ENCODE results near the gene GABRB1. TPM values are rescaled to one million over a fixed set of nuclear protein-coding genes. Genes with fewer than 3 reads are reported as not detected.
A peak's percentile ranks its signal among the peaks of the same experiment; 100 is the strongest.

Gene GABRB1
- total and polyA plus RNA-seq, 2 experiments from 2014 or later = 2.8 to 5.5 TPM

GRCh38 chr4:47270201-47270888 lies 239.0 kb downstream of the GABRB1 start:
- no peak overlapping the region for H3K27ac ChIP-seq
- 15% methylated on average over 2 of the region's 2 CpGs for WGBS (ENCODE audit: low lambda C conversion rate, missing lambda C conversion rate)
- H4K20me1 ChIP-seq (ENCODE audit: insufficient read depth, poor library complexity, severe bottlenecking) = no peaks in the 10 kb centered on the region
- H3K36me3 ChIP-seq (replicated peaks; ENCODE audit: insufficient read depth, low read depth) = no peaks in the 10 kb centered on the region
- H3K27me3 ChIP-seq = no peaks in the 10 kb centered on the region
- peak overlapping the region; percentile 34 for H3K4me2 ChIP-seq
- TF ChIP-seq CTCF (IDR thresholded peaks at IDR 0.05; ENCODE audit: poor library complexity) (no peak), EZH2 (IDR thresholded peaks at IDR 0.05; ENCODE audit: borderline replicate concordance) (no peak), EZH2phosphoT487 (IDR thresholded peaks at IDR 0.05; ENCODE audit: low read depth, severe bottlenecking, unreplicated experiment) (no peak)
- no peak overlapping the region for H3K4me3 ChIP-seq
- no peaks in the 10 kb centered on the region for H3K9me2 ChIP-seq (replicated peaks; ENCODE audit: insufficient read depth)
- DNase-seq (ENCODE audit: low spot score) = peak; percentile 21
- no peaks in the 10 kb centered on the region for H3K9me3 ChIP-seq (ENCODE audit: low read depth)
- H3K79me2 ChIP-seq = no peaks in the 10 kb centered on the region
- no peak overlapping the region for H2AFZ ChIP-seq
- peaks cover 16% of the 10 kb centered on the region for H3K4me1 ChIP-seq (ENCODE audit: insufficient read depth)

GRCh38 chr4:47271291-47271690 lies 239.9 kb downstream of the GABRB1 start:
- peaks cover 16% of the 10 kb centered on the region for H3K4me1 ChIP-seq (ENCODE audit: insufficient read depth)
- H4K20me1 ChIP-seq (ENCODE audit: insufficient read depth, poor library complexity, severe bottlenecking) = no peaks in the 10 kb centered on the region
- DNase-seq (ENCODE audit: low spot score) = no peak
- WGBS (ENCODE audit: low lambda C conversion rate, missing lambda C conversion rate) = 33% methylated on average over 1 of the region's 1 CpG
- no peak overlapping the region for H3K27ac ChIP-seq
- peak overlapping the region; percentile 34 for H3K4me2 ChIP-seq
- no peak for TF ChIP-seq EZH2 (IDR thresholded peaks at IDR 0.05; ENCODE audit: borderline replicate concordance)
- TF ChIP-seq EZH2phosphoT487 (IDR thresholded peaks at IDR 0.05; ENCODE audit: low read depth, severe bottlenecking, unreplicated experiment) = no peak
- no peak for TF ChIP-seq CTCF (IDR thresholded peaks at IDR 0.05; ENCODE audit: poor library complexity)
- no peaks in the 10 kb centered on the region for H3K9me2 ChIP-seq (replicated peaks; ENCODE audit: insufficient read depth)
- no peaks in the 10 kb centered on the region for H3K9me3 ChIP-seq (ENCODE audit: low read depth)
- no peak overlapping the region for H2AFZ ChIP-seq
- no peak overlapping the region for H3K4me3 ChIP-seq
- H3K36me3 ChIP-seq (replicated peaks; ENCODE audit: insufficient read depth, low read depth) = no peaks in the 10 kb centered on the region
- no peaks in the 10 kb centered on the region for H3K79me2 ChIP-seq
- H3K27me3 ChIP-seq = no peaks in the 10 kb centered on the region

GRCh38 chr4:47274901-47275300 lies 243.5 kb downstream of the GABRB1 start:
- Histone ChIP-seq H3K9me3 (ENCODE audit: low read depth) (no peaks in the 10 kb centered on the region), H3K36me3 (replicated peaks; ENCODE audit: insufficient read depth, low read depth) (no peaks in the 10 kb centered on the region), H2AFZ (no peak overlapping the region), H3K79me2 (no peaks in the 10 kb centered on the region), H3K9me2 (replicated peaks; ENCODE audit: insufficient read depth) (no peaks in the 10 kb centered on the region), H4K20me1 (ENCODE audit: insufficient read depth, poor library complexity, severe bottlenecking) (no peaks in the 10 kb centered on the region), H3K4me2 (no peak overlapping the region), H3K4me3 (no peak overlapping the region), H3K27ac (no peak overlapping the region), H3K4me1 (ENCODE audit: insufficient read depth) (peaks cover 16% of the 10 kb centered on the region), H3K27me3 (no peaks in the 10 kb centered on the region)
- DNase-seq (ENCODE audit: low spot score) = no peak
- TF ChIP-seq CTCF (IDR thresholded peaks at IDR 0.05; ENCODE audit: poor library complexity) = no peak
- no peak for TF ChIP-seq EZH2phosphoT487 (IDR thresholded peaks at IDR 0.05; ENCODE audit: low read depth, severe bottlenecking, unreplicated experiment)
- no peak for TF ChIP-seq EZH2 (IDR thresholded peaks at IDR 0.05; ENCODE audit: borderline replicate concordance)
- 34% methylated on average over 2 of the region's 2 CpGs for WGBS (ENCODE audit: low lambda C conversion rate, missing lambda C conversion rate)
